LoVo (cell line): ENCODE measurements around the gene EGLN3.
"Not testable (repeated sequence)": the region's sequence is repeated elsewhere in the genome, so short reads cannot be mapped to it uniquely, and the experiment has no call there.

ENCODE experiments used
- DNase-seq: peaks from one replicate; pipeline ENCODE4 v3.0.0-alpha.2; 2016; ENCODE audit warnings: low spot score

EGLN3 gene

DNA sequence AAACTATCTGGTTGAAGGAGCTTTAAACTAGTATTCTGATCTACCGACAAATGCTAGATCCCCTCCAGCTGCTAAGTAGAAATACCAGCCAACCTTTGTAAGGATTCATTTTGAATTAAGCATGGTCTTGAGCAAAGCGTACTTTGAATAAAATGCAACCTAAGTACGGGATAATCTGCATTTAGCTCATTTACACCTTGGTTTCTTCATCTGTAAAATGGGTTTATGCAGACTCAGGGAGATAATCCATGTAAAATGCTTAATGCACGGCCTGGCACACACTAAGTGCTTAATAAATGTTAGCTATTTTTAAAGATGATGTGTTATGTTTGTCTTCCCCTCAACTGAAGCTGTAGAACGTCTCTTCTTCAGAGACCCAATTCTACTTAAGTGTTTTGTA is 15.9 kb downstream of the EGLN3 start:
- DNase-seq, result no peak

GRCh38 chr14:33934043-33934750 is 16.7 kb downstream of the EGLN3 start:
- no peak for DNase-seq

- no peak for DNase-seq
Measured at GRCh38 chr14:33933386-33933933, 17.4 kb downstream of the EGLN3 start.

DNA sequence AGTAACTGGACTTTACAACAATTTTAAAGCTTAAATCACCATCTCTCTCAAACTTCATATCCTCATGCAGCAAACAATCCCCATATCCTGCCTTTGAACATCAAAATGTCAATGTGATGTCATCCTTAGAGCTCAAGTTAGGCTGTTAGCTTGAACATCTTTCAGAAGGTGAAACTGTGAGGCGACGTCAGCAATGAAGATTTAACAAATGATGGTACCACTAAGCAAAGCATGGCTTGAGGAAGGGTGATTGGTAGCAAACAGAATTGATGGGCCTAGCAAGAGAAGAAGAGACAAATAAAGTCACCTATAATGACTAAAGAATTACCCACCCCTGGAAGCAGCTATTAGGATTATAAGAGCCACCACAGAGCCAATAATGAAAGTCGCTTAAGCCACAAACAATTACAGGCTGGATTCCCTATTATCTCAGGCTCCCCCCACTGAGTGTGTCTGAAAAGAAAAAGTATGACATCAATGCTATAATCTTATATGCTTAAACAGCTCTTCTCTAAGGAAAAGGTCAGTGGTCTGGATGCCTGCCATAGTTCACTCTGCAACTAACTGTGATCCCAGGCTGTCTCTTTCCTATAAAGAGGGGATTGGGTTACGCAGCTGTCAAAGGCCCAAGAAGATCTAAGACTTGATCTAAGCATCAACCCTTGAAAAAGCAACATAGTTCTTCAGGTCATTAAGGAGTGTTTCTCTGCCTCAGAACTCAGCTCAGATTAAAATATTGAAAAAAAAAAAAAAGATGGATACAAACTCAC is 18.1 kb downstream of the EGLN3 start:
- no peak for DNase-seq

DNA sequence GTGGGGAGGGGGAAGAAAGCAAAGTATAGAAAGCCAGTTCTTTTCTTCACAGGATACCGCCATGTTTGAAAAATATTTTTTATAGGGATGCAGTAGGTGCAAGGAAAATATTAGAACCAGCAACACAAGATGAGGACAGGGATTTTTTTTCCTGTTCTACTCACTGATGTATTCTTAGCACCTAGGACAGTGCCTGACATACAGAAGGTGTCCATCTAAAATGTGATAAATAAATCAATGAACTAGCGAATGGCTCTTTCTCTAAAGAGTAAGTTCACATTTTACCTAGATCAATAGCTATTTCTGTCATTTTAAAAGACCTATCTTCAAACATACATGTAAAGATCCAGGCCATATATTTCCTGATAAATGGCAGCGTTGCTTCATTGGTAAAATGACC is 18.8 kb downstream of the EGLN3 start:
- DNase-seq, result no peak

GRCh38 chr14:33931461-33931860 is 19.4 kb downstream of the EGLN3 start:
- no peak for DNase-seq

GRCh38 chr14:33930439-33930838 is 20.4 kb downstream of the EGLN3 start:
- DNase-seq, result no peak

DNA sequence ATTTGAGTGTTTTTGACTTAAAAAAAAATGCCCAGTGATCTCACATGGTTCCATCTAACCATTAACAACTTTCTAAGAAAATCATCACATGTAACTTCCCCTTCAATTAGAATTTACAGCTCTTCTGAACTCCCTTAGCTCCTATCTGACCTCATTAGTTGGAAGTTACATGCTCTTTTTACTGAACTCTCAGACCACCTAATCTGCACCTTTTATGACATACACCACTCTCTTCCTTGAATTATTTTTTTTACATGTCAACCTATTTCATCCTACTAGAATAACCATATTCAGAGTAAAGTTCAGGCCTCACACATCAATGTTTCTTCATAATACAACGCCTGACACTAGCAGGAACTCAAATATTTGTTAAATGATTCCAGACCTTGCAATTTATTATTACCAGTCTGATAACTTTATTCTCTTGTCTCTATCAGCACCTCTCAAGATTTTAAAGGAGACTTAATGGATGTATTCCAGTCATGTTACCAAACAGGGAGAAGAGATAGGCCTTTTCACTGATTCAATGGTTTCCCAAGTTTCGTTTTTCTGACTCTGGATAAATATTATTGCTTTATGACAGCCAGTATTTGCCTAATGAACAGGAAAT is 21.0 kb downstream of the EGLN3 start:
- DNase-seq, result no peak

- DNase-seq, result no peak
Measured at GRCh38 chr14:33928895-33929294, 22.0 kb downstream of the EGLN3 start.

- DNase-seq, result no peak
Measured at GRCh38 chr14:33927944-33928343, 22.9 kb downstream of the EGLN3 start.

DNA sequence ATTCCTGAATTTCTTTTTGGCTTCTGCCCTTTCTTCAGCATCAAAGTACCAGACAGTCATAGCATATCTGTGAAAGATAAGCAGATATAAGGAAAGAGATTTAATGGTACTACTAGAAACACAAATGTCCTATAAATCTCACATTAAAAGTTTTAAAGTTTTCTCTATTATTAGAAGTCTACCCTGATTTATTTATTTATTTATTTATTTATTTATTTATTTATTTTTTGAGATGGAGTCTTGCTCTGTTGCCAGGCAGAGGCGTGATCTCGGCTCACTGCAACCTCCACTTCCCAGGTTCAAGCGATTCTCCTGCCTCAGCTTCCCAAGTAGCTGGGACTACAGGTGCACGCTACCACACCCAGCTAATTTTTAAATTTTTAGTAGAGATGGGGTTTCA is 23.9 kb downstream of the EGLN3 start:
- not testable (repeated sequence) for DNase-seq

DNA sequence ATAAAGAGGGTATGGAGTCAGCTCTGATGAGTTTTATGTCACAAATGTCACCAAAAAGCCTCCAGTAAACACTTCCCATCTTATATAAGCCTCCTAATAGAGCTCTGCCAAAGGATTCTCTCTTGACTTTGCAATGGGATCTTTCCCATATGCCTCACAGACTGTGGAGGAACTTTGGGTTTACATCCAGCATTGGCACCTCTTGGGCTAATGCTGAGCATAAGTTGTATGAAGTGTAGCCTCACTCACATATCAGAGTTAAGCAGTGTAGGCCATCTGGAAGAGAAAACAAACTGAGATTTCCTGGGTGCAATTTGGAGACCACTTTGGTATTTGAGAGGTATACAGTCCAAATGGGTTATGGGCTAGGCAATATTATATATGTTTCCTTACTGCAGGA is 24.9 kb downstream of the EGLN3 start:
- no peak for DNase-seq

- DNase-seq, result no peak
Measured at GRCh38 chr14:33925235-33925634, 25.6 kb downstream of the EGLN3 start.

GRCh38 chr14:33924566-33925100 is 26.2 kb downstream of the EGLN3 start:
- DNase-seq, result no peak

GRCh38 chr14:33922125-33922524 is 28.7 kb downstream of the EGLN3 start:
- no peak for DNase-seq

- DNase-seq, result no peak
Measured at GRCh38 chr14:33918256-33918655, 32.6 kb downstream of the EGLN3 start.

GRCh38 chr14:33917661-33918060 is 33.2 kb downstream of the EGLN3 start:
- DNase-seq, result no peak

DNA sequence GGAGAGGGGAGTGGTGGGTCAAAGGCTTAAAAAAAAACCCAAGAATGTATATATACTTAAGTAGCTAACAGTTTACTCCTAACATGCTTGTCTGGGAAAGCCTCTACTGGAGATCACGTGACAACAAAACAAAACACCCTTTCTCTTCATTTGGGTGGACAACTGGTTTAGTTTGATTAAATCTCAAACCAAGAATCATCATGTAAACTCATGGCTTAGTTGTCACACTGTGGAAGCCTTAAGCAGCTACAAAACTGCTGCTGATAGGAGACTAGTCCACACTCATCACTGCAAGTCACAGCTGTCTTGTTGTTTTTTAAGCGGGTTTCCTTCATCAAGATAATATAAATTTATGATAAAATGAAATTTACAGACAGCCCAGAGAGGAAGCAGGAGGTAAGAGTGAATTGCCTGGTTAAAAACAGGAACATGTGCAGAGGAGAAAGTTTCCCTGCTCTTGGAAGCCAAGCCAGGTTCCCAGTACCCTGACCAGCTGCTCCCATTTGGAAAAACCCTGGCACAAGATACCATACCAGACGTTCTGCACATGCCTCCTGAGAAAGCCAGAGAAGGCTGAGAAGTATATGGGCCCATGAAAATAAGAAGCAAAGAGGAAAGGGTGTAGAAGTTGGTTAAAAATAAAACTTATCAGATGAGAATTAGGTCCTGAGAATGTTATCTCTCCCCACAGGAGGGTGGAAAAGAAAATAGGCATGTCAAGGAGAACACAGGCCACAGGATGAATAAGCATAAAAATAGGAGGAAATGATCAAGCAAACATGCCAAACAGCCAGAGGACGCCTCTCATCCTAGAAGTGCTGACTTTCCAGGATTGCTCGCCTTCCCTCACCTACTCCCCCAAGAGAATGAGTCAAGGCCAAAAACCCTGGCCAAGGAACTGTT is 34.0 kb downstream of the EGLN3 start:
- peak; percentile 29 for DNase-seq

DNA sequence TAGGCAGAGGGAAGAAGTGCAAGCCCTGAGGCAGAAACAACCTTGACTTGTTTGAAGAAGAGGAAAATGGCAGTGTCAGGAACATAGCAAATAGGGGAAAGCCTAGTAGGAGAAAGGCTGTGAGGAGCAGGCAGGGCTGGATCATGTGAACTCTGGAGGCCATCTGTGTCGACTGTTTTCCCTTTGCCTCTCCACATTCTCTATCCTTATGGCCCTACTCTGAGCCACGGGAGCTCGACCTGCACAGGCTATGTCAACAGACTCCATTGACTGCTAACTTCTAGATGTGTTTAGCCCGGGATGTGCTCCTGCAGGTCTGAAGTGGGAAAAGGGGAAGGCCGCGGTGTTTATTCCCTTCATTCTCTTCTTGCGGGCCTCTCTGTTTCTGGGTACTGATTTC is 35.2 kb downstream of the EGLN3 start:
- DNase-seq, result no peak

GRCh38 chr14:33914676-33915516 is 36.0 kb downstream of the EGLN3 start:
- peak; percentile 85 for DNase-seq

DNA sequence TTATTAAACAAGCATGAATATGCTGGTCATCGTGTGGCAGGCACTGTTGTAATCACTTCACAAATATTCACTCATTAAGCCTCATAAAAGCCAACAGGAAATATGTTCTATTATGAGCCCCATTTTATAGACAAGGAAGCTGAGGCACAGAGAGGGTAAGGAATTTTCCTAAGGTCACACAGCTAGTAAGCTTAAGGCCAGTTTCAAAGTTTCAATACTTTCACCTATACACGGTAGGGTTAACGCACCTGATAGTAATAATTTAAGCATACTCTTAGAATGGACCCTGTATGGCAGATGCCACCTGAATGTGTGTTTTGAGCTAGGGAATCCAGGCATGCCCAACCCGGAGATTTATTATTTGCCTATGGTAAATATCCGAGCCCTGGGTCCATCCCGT is 39.8 kb downstream of the EGLN3 start:
- no peak for DNase-seq
